Left lung (tissue), 10 donors: ENCODE measurements around the gene MAP1B. TPM values are rescaled to one million over a fixed set of nuclear protein-coding genes. Genes with fewer than 3 reads are reported as not detected.

Experiments used
- ATAC-seq: fragments of 200-7000 bp; cut with Tn5 transposase; one replicate; pipeline ENCODE4 v1.9.1; 2020; ENCODE audit warnings: moderate library complexity
- DNase-seq, 4 donors: peaks; one replicate each; pipeline ENCODE4 v3.0.0-alpha.2; 2013 to 2020
- H3K27ac ChIP-seq, 2 donors: fragments of 200-600 bp; sonication (generic) in 1 of 2; one replicate each; pipeline versions ENCODE4 v1.5.0 to v1.8.0; 2020 to 2021
- H3K27me3 ChIP-seq, 2 donors: fragments of 200-600 bp; sonication (generic) in 1 of 2; one replicate each; pipeline versions ENCODE4 v1.5.0 to v1.8.0; 2020 to 2021
- H3K36me3 ChIP-seq, 2 donors: fragments of 200-600 bp; sonication (generic) in 1 of 2; one replicate each; pipeline versions ENCODE4 v1.5.0 to v1.8.0; 2020 to 2021
- H3K4me1 ChIP-seq, 2 donors: fragments of 200-600 bp; one replicate each; pipeline ENCODE4 v1.8.0; 2021
- H3K4me3 ChIP-seq, 2 donors: fragments of 200-600 bp; sonication (generic) in 1 of 2; one replicate each; pipeline versions ENCODE4 v1.5.0 to v1.8.0; 2020 to 2021; ENCODE audit warnings: mild to moderate bottlenecking in 1 of 2
- H3K9me3 ChIP-seq, 2 donors: fragments of 200-600 bp; sonication (generic) in 1 of 2; one replicate each; pipeline versions ENCODE4 v1.5.0 to v1.8.0; 2020 to 2021
- CTCF ChIP-seq, 2 donors: fragments of 200-600 bp; sonication (generic) in 1 of 2; IDR thresholded peaks; one replicate each; pipeline versions ENCODE4 v1.5.0 to v1.8.0; 2021; ENCODE audit warnings: antibody characterized with exemption in 2 of 2
- intact Hi-C, 2 donors: fragments of 100-400 bp; cut with DNase I; formaldehyde crosslinking; loops; one replicate each; pipeline versions ENCODE4 v1.11.2 to v1.14.2; 2022
- polyA plus RNA-seq, 6 donors: library from polyadenylated mRNA; unstranded; fragments of 120-200 nt; gene quantifications; one replicate each; pipeline ENCODE4 v1.2.1, GENCODE V29; 2013; ENCODE audit not compliant: insufficient read length in 6 of 6
- total RNA-seq, 2 donors: library from RNA; stranded (reverse); fragmentation: NEBNext Ultra II Directional; extraction: Animal tissue kit (Norgen Biotek cat#: 25700); gene quantifications; one replicate each; pipeline ENCODE4 v1.2.1, GENCODE V29; 2021
- donor health status: DM: no; HTN: yes; CAD: no.
- donor health status: DM: no; HTN: no; CAD: no.

The MAP1B gene
- total and polyA plus RNA-seq, 8 donors = 14.6 to 62.6 (median 23.3) TPM

GRCh38 chr5:72146056-72146455 is 38.8 kb downstream of the MAP1B start:
- Histone ChIP-seq H3K36me3 (no peaks in the 10 kb centered on the region), H3K9me3 (no peaks in the 10 kb centered on the region), H3K27ac (no peak overlapping the region), H3K27me3 (no peaks in the 10 kb centered on the region), H3K4me3 (no peak overlapping the region), H3K4me1 (no peaks in the 10 kb centered on the region)
- ATAC-seq = no peak
- intact Hi-C loops = loop anchor here in 1 of 2 donors (10.0 kb wide), 1 partner anchor 149 kb away; no protein-coding TSS in a partner anchor
- TF ChIP-seq CTCF (IDR thresholded peaks at IDR 0.05) = no peak
- DNase-seq = no peak

GRCh38 chr5:72147569-72147968 is 40.3 kb downstream of the MAP1B start:
- DNase-seq (no peak), ATAC-seq (no peak)
- Histone ChIP-seq H3K4me3 (no peak overlapping the region), H3K27ac (no peak overlapping the region), H3K4me1 (no peaks in the 10 kb centered on the region), H3K27me3 (no peaks in the 10 kb centered on the region), H3K36me3 (no peaks in the 10 kb centered on the region), H3K9me3 (no peaks in the 10 kb centered on the region)
- intact Hi-C loops = loop anchor here in 1 of 2 donors (10.0 kb wide), 1 partner anchor 147 kb away; no protein-coding TSS in a partner anchor
- no peak for TF ChIP-seq CTCF (IDR thresholded peaks at IDR 0.05)

DNA sequence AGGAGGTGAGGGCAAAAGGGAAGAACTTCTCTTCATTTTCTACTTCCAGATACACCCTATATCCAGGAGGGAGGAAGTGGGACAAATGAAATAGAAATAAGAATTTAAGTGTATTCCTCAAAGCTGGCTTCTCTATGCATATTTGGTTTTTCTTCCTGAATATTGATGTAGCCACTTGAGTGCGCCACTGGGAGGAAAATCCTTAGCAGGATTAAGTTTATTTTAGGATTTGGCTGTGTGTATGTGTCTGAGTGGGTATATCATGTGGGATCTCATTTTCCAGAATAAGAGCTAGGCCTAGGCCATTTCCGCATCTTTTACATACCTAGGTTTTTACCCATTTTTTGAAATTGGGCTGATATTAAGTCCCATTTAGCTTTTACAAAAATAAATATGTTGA is 42.5 kb downstream of the MAP1B start:
- no peak overlapping the region for H3K4me3 ChIP-seq
- no peaks in the 10 kb centered on the region for H3K36me3 ChIP-seq
- no peak for TF ChIP-seq CTCF (IDR thresholded peaks at IDR 0.05)
- H3K27me3 ChIP-seq = no peaks in the 10 kb centered on the region
- no peaks in the 10 kb centered on the region for H3K9me3 ChIP-seq
- intact Hi-C loops = loop anchor here in 1 of 2 donors (10.0 kb wide), 1 partner anchor 145 kb away; no protein-coding TSS in a partner anchor
- ATAC-seq = no peak
- H3K27ac ChIP-seq = no peak overlapping the region
- no peak for DNase-seq
- H3K4me1 ChIP-seq = no peaks in the 10 kb centered on the region

DNA sequence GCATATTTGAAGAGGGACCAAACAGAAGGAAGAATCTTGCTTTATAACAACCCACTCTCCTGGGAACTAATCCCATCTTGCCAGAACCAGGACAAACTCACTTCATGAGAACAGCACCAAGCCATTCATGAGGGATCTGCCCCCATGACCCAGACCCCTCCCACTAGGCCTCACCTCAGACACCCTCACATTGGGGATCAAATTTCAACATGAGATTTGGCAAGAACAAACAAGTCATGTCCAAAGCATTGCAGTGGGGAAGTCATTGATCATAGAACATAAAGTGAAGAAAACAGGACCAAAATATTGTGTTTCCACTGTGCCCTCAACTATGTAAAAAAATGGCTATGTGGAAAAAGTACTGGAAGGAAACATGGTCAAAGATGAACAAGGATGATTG is 43.9 kb downstream of the MAP1B start:
- no peaks in the 10 kb centered on the region for H3K9me3 ChIP-seq
- DNase-seq (no peak), ATAC-seq (no peak)
- no peak overlapping the region for H3K4me3 ChIP-seq
- intact Hi-C loops = no loop called here
- H3K27me3 ChIP-seq = no peaks in the 10 kb centered on the region
- no peak for TF ChIP-seq CTCF (IDR thresholded peaks at IDR 0.05)
- H3K4me1 ChIP-seq = no peaks in the 10 kb centered on the region
- H3K27ac ChIP-seq = no peak overlapping the region
- H3K36me3 ChIP-seq = no peaks in the 10 kb centered on the region

DNA sequence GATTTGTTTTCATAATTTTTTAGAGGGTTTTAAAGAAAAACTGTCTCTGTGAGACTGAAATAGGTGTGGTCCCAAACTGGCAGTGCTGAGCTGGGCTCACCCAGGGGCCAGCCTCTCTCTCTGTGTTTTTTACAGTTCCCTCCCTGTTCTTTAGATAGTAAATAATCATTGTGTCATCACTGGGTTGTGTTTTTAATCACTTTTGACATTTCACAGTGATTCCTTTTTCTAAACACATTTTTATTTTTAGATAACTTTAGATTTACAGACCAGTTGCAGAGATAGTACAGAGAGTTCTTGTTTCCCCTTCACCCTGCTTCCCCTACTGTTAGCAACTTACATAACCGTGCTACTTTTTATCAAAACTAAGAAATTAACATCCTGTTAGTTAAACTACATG is 44.4 kb downstream of the MAP1B start:
- ATAC-seq (no peak), DNase-seq (no peak)
- no peaks in the 10 kb centered on the region for H3K27me3 ChIP-seq
- no peaks in the 10 kb centered on the region for H3K9me3 ChIP-seq
- no peak overlapping the region for H3K4me3 ChIP-seq
- H3K36me3 ChIP-seq = no peaks in the 10 kb centered on the region
- TF ChIP-seq CTCF (IDR thresholded peaks at IDR 0.05) = no peak
- intact Hi-C loops = no loop called here
- no peaks in the 10 kb centered on the region for H3K4me1 ChIP-seq
- H3K27ac ChIP-seq = no peak overlapping the region
